OCI-LY3 (cell line): ENCODE measurements around the gene SPESP1.

ENCODE experiments used
- EZH2phosphoT487 ChIP-seq: fragments of 200-600 bp; shearing (Covaris generic); IDR thresholded peaks from 2 replicates; pipeline ENCODE4 v1.6.1; 2018; ENCODE audit warnings: antibody characterized with exemption, mixed run types, low read depth
- TF ChIP-seq, protein P1 (sequence below): fragments of 200-600, 300-600 bp; sonication (generic); IDR thresholded peaks from 2 replicates; pipeline ENCODE4 v1.5.1; 2014; ENCODE audit warnings: antibody characterized with exemption, low read length, low read depth

DNA sequence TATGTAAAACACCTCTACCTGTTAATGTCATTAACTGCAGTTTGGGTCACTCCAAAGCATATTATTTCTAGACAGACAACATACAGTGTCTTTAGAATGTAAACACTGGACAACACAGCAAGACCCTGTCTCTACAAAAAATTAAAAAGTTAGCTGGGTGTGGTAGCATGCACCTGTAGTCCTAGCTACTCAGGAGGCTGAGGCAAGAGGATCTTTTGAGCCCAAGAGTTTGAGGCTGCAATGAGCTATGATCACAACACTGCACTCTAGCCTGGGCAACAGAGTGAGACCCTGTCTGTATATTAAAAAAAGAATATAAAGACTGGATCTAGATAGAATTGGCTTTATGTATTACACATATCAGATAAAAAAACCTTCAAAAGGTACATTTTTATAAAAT, 20.0 kb upstream of the SPESP1 start:
- TF ChIP-seq, protein P1, sequence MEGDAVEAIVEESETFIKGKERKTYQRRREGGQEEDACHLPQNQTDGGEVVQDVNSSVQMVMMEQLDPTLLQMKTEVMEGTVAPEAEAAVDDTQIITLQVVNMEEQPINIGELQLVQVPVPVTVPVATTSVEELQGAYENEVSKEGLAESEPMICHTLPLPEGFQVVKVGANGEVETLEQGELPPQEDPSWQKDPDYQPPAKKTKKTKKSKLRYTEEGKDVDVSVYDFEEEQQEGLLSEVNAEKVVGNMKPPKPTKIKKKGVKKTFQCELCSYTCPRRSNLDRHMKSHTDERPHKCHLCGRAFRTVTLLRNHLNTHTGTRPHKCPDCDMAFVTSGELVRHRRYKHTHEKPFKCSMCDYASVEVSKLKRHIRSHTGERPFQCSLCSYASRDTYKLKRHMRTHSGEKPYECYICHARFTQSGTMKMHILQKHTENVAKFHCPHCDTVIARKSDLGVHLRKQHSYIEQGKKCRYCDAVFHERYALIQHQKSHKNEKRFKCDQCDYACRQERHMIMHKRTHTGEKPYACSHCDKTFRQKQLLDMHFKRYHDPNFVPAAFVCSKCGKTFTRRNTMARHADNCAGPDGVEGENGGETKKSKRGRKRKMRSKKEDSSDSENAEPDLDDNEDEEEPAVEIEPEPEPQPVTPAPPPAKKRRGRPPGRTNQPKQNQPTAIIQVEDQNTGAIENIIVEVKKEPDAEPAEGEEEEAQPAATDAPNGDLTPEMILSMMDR, result no peak
- TF ChIP-seq EZH2phosphoT487, result no peak
